Measurements from ENCODE around the gene DAB2IP.

Gene DAB2IP

GRCh38 chr9:121672213-121672612, 20.8 kb downstream of the DAB2IP start:
- TF ChIP-seq CTCF (conservative IDR thresholded peaks at IDR 0.05; ENCODE audit: low read depth, low read length): no peak
- no peak overlapping the region for H3K4me3 ChIP-seq (ENCODE audit: low read depth, low read length)
- peak; percentile 34 for DNase-seq (ENCODE audit: low read depth)

DNA sequence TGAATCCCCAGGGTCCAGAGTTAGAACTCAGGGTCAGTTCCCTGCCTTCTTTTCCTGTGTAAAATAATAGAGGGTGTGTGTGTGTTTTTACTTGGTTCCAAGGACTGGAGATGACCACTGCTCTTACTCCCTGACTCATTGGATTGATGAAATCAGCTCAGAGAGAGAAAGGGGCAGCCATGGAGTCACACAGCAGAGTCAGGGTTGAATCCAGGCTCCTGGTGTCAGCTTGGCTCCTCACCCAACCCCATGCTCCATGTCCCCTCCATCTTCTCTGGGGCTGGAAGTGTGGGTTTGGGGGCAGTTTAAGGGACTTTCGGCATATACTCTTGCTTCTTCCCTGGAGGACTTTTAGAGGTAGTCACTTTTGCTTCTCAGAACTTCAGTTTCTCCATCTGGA, 21.6 kb downstream of the DAB2IP start:
- TF ChIP-seq CTCF (conservative IDR thresholded peaks at IDR 0.05; ENCODE audit: low read depth, low read length): no peak
- H3K4me3 ChIP-seq (ENCODE audit: low read depth, low read length): no peak overlapping the region
- no peak for DNase-seq (ENCODE audit: low read depth)

GRCh38 chr9:121673576-121673975, 22.1 kb downstream of the DAB2IP start:
- TF ChIP-seq CTCF (conservative IDR thresholded peaks at IDR 0.05; ENCODE audit: low read depth, low read length): no peak
- no peak overlapping the region for H3K4me3 ChIP-seq (ENCODE audit: low read depth, low read length)
- no peak for DNase-seq (ENCODE audit: low read depth)

GRCh38 chr9:121674017-121674416, 22.6 kb downstream of the DAB2IP start:
- DNase-seq (ENCODE audit: low read depth): no peak
- no peak overlapping the region for H3K4me3 ChIP-seq (ENCODE audit: low read depth, low read length)
- TF ChIP-seq CTCF (conservative IDR thresholded peaks at IDR 0.05; ENCODE audit: low read depth, low read length): no peak

- peak; percentile 46 for DNase-seq (ENCODE audit: low read depth)
- H3K4me3 ChIP-seq (ENCODE audit: low read depth, low read length): no peak overlapping the region
- no peak for TF ChIP-seq CTCF (conservative IDR thresholded peaks at IDR 0.05; ENCODE audit: low read depth, low read length)
Measured at GRCh38 chr9:121674952-121675351, 23.5 kb downstream of the DAB2IP start.

DNA sequence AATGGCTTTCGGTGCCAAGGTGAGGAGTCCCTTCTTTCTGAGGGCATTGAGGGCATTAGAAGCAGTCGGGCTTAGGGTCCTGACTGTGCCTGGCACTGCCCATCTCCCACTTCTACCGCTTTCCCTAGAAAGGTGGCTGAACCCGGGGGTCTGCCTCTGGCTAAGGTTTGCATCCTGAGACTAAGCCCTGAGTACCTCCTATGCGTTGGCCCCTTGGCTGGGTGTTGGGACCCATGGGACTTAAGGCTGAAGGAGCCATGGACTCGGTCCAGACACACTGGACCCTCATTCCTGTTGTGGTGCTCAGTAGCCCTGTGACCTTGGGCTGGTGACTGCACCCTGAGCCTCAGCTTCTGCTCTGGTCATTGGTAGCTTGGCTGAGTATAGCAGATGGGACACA, 23.9 kb downstream of the DAB2IP start:
- no peak for DNase-seq (ENCODE audit: low read depth)
- H3K4me3 ChIP-seq (ENCODE audit: low read depth, low read length): no peak overlapping the region
- no peak for TF ChIP-seq CTCF (conservative IDR thresholded peaks at IDR 0.05; ENCODE audit: low read depth, low read length)

DNA sequence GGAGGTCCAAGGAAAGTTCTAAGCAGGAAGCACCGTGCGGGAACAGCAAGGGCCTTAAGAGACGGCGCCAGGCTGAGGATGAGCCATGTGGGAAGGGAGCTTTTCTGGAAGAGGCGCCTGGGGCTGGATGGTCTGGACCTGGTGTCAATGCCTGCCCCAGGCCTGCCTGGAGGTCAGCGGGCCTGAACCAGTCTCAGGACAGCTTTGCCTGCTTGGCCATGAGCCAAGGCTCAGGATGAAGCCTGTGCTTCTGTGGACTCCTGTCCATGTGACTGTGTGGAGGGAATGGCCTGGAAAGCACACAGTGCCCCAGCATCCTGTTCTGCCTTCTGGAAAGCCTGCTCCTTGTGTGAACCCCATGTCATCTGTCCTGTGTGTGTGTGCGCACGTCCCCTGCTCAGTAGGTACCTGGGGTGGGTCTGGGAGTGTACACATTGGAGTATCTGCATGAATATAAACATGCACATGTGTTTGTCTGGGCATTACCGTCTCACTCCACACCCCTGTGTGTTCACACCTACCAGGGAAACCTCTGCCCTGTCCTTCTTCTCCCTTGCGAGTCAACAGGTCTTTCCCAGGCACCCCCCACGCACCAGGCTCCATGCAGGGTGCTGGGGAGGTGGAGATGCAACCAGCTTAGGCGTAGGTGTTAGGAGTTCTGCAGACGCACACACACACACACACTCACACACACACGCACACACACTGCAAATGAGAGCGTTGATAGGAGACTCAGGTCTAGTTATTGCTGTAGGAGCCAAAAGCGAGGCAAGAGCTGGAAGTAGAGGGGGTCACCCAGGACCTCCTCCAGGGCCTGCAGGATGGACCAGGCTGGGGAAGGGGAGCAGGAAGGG, 24.8 kb downstream of the DAB2IP start:
- TF ChIP-seq CTCF (conservative IDR thresholded peaks at IDR 0.05; ENCODE audit: low read depth, low read length): no peak
- H3K4me3 ChIP-seq (ENCODE audit: low read depth, low read length): no peak overlapping the region
- DNase-seq (ENCODE audit: low read depth): peak; percentile 23

Data from choroid plexus epithelial cell (primary cell).